ENCODE measurements around the gene PEF1. TPM values are rescaled to one million over a fixed set of nuclear protein-coding genes. Genes with fewer than 3 reads are reported as not detected.

PEF1 gene, protein sequence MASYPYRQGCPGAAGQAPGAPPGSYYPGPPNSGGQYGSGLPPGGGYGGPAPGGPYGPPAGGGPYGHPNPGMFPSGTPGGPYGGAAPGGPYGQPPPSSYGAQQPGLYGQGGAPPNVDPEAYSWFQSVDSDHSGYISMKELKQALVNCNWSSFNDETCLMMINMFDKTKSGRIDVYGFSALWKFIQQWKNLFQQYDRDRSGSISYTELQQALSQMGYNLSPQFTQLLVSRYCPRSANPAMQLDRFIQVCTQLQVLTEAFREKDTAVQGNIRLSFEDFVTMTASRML
- 10 to 100 TPM; 63.2 to 64.7 TPM for total RNA-seq

DNA sequence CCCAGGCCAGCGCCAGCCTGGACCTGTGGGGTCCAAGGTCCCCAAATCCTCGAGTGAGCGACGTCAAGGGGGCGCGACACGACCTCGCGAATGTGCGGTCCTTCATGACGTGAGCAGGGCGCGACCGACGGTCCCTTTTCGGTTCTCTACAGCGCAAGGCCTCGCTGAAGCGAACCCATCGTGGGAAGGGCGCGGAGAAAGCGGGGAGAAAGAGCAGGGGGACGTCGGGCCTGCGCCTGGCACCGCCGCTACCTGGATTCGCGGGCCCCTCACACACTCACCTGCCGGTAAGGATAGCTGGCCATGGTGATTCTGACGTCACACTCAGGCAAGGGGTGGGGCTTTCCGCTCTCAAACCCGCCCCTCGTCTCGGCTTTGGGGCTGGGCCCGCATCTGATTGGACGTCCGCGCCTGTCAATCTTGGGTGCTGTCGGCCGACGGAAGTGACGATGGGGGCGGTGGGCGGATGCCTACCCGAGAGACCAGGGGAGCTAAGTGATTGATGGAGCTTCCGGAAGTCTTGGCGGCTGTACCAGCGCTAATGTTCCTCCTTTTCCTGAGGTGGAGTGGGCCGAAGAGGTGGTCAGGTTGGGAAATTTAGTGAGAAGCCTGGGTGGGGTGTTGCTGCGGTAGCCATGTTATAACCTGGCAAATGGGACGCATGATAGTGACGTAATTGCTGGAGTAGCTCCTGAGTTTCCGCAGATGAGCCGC lies at the start of gene PEF1:
PEF1 (minus strand) TSS at position 317 of the 714 bp plus-strand sequence; CDS start at position 305, 12 bp downstream.
- ChIA-PET CTCF (interaction anchor here (0.7 to 1.4 kb wide), 7 partner anchors 8 to 144 kb away, joined by 3 to 5 read pairs (median 3); partner anchors contain the start of gene HCRTR1), POLR2A (interaction anchor here (0.6 to 1.9 kb wide), 3 partner anchors 60 to 412 kb away, joined by 3 to 6 read pairs (median 3); no protein-coding TSS in a partner anchor)

DNA sequence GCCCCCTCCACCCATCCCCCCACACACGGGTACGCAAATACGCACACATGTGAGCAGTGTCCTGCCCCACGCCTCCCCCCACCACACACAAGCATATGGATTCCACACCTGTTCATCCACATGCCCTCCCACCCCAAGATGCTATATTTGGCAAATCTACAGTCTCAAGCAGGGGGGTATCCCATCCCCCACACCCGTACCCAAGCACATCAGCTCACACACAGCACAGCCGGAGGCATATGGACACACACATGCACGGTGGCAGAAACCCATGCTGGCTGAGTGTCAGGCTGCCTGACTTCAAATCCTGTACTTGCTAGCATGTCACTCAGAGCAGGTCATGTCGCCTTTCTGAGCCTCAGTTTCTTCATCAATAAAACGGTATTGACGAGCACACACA lies 48.6 kb upstream of the PEF1 start:
- ChIA-PET POLR2A (no interaction called here), CTCF (no interaction called here)

DNA sequence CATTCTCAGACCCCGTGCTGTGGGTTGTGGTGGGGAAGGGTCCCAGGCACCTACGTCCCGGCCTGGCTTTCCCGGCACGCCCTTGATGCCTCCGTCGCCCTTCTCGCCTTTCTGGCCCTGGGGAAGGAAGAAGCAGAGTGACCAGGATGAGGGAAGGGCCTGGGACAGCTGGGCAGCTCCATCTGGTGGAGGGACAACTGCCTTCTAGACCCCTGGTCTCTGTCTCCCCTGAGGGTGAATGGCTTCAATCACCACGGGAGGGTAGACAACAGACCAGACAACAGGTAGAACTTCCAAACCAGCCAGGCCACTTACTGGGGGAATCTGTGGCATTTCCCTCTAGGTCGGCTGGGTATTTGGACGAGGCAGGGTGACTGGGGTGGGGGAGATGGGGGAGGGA lies 47.3 kb upstream of the PEF1 start:
- POLR2A ChIA-PET, result no interaction called here
- CTCF ChIA-PET, result no interaction called here

DNA sequence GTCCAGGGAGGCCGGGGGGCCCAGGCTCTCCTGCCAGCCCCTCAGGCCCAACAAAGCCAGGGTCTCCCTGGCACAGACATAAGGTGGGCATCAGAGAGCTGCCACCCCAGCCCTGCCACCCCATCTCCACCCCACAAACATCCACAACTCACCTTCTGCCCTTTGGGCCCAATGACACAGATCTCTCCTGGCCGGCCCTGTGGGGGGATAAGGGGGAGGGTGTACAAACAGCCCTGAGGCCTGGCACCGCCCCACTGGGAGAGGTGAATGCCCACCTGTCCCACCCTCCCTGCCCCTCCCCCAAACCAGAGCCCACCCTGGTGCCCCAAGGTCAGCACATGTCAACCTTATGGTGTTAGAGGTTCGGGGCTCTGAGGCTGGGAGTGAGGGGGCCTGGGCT lies 46.8 kb upstream of the PEF1 start:
- CTCF ChIA-PET, result no interaction called here

DNA sequence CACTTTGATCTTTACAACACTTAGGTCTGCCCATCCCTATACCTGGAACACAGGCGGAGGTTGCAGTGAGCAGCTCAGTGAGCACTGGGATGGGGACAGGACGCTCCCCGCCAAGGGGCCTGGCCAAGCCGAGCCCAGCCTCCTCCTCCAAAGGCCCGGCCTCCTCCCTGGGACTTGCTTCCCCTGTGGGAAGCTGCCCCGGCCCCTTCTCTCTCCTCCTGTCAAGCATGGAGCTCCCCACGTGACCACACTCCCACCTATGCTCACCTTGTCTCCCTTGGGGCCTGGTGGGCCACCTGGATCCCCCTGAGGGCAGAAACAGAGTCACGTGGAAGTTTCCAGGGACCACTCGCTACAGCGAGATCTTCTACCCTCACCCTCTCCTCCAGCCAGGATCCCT lies 46.2 kb upstream of the PEF1 start:
- POLR2A ChIA-PET, result no interaction called here

More for the DNA sequence above, 46.8 kb upstream of the PEF1 start:
- POLR2A ChIA-PET, result no interaction called here

DNA sequence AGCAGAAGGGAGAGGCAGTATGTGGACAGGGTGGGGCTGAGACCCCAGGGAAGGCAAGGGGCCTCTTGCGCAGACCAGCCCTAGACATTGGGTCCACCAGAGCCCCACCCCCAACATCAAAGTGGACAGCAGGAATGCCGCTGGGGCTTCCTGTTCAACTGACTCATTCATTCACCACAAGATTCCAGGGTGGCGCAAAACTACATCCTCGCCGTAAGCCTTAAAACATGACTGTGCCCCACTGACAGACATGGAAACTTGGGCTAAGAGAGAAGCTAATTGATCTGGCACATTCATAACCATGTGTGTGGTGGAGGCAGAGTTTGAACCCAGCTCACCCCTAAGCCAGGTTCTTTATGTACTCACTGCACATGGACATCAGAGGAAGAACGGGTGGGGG lies 45.2 kb upstream of the PEF1 start:
- POLR2A ChIA-PET, result no interaction called here

More for the DNA sequence above, 46.2 kb upstream of the PEF1 start:
- CTCF ChIA-PET, result no interaction called here

DNA sequence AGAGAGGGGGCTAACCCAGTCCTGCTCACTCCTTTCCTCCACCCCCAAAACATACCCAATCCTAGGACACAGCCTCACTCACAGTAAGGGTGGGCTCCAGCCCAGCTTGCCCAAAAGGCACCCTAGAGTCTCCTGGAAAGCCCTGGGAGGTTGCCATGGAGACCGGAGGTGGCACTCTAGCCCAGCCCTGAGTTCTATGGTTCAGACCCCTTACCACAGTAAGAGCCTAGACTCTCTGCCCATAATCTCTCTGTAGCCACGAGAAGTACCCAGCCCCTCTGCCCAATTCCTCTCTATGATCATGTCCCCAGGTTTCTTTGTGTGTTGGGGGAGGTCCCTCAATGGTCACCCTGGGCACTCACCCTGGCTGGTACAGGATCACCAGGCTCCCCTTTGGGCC lies 44.7 kb upstream of the PEF1 start:
- ChIA-PET POLR2A (no interaction called here), CTCF (no interaction called here)

More for the DNA sequence above, 45.2 kb upstream of the PEF1 start:
- CTCF ChIA-PET, result no interaction called here

DNA sequence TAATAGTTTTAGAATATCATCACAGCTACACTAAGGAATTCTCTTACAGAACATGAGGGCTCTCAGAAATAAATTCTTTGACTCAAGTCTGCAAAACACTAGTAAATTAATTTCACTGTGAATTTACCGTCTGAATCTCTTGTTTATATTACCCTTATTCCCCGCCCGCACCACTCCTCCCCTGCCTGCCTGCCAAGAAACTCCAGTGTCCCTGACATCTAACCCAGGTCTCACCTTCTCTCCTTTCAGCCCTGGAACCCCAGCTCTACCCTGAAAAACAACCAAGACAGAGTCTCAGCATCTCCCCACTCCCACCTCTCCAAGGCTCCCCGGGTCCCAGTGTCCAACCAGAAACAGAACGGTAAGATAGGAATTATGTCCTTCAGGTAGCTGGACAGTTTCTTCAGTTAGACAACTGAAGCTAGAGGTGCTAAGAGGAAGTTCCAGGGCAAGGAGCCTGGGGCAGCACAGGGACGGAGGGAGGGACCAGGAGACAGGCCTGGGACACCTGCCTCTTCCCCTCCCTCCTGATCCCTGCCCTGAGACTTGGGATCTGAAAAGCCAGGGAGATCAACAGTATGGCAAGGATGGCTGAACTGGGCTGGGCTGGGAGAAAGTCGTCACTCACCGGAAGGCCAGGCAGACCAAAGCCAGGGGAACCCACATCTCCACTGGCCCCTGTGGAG lies 43.7 kb upstream of the PEF1 start:
- ChIA-PET POLR2A (no interaction called here), CTCF (no interaction called here)

DNA sequence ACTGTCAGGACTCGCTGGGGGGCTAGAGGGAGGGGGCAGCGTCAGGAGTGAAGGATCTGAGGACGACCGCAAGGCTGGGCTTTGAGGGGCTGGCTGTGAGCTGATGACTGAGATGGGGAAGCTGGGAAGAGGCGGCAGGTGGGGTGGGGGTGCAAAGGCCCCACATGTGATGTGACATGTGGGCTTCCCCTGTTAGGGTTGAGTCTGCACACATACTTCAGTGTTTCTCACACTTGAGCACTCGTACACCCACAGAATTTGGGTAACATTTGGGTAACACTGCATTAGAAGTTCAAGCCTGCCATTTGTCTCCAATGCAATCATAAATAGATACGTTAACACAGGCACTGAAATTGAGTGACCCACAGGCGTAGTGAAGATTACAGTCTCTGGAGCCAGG lies 42.9 kb upstream of the PEF1 start:
- POLR2A ChIA-PET, result no interaction called here
- CTCF ChIA-PET, result no interaction called here

DNA sequence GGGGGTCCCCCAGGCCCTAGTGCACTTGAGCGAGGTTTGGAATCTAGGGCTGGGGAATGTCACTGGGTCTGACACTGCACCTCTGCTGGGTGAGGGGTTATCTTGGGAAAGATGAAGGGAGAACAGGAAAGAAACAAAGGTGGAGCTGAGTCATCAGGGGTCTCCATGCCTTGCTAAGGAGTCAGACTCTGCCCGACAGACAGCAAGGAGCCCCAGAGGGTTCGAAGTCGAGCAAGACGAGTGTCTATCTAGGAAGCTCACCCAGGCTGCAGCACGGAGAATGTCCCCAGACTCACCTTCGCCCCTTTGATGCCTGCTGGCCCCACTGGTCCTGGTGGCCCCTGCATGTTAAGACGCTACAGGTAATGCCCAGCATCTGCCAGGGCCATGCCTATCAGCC lies 41.1 kb upstream of the PEF1 start:
- CTCF ChIA-PET, result no interaction called here
- POLR2A ChIA-PET, result no interaction called here

DNA sequence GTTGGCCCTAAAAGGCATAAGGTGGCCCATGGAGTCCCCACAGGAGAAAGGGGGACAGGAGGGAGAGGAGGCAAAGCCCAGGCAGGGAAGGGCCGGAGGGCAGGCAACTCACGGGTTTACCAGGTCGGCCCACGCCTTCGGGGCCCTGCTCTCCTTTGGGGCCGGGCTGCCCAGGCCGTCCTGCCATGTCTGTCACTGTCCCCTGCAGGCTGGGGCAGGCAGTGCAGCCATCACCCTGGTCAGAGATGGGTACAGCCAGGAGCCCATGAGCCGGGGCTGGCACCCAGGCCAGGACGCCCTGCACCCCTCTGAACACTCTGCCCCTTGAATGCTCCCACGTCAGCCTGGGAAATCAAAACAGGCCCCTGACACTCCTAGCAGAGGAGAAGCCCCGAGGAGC lies 39.3 kb upstream of the PEF1 start:
- CTCF ChIA-PET, result no interaction called here
- POLR2A ChIA-PET, result no interaction called here

DNA sequence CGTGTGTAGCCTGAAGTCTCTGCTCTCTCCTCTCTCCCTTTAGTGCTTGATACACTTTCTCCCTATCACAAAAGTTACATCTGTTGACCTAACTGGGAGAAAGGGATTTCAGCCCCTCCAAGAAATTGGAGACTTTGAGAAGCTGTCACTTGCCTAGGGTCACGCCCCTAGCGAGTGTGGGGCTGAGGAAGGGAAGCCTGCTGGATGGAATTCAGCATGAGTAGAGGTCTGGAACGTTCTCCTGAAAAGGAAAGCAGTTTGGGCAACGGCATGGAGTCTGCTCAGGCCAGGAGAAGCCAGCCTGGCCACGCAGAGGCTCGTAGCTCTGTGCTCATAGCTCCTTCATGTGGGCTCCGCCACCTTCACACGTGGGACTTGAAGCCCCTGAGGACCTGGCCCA lies 36.7 kb upstream of the PEF1 start:
- POLR2A ChIA-PET, result no interaction called here
- CTCF ChIA-PET, result no interaction called here

DNA sequence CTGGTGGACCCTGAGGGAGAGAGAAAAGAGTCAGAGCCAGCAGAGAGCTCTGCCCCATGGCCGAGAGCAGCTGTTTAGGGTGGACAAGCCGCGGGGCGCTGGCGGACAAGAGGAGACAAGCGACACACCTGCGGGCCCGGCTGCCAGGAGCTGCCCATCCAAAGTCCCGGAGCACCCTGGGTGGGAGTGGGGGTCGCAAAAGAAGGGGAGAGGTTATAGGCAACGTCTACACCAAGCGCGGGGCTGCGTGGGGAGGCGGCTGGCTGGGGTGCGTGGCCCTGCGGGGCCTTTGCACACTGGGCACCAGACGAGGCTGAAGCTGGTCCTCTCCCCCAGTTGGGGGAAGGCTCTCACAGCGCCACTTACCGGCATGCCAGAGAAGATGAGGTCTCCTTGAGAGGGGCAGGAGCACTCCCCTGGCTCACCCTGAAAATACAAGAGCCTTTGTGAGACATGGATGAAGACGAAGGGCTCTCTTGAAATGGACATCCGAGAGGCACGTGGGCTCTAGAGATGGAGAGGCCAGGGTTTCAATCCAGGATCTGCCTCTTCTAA lies 35.1 kb upstream of the PEF1 start:
- ChIA-PET POLR2A (no interaction called here), CTCF (interaction anchor here (0.6 kb wide), 1 partner anchor 385 kb away, joined by 3 read pairs; no protein-coding TSS in a partner anchor)

DNA sequence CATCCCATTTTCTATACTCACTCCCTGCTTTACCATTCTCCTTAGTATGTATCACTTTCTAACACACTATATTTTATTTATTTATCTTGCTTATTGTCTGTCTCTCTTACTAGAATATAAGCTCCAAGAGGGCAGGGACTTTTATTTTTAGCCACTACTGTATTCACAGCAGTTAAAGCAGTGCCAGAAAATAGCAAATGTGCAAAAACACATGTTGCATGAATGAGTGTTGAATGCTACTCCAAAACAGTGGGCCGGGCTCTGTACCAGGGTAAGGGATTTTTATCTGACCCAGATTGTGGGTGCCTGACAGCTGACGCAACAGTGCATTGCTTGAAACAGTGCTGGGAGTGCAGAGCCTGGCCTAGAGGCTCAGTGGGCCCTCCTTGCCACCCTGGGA lies 34.4 kb upstream of the PEF1 start:
- CTCF ChIA-PET, result no interaction called here
- POLR2A ChIA-PET, result no interaction called here

DNA sequence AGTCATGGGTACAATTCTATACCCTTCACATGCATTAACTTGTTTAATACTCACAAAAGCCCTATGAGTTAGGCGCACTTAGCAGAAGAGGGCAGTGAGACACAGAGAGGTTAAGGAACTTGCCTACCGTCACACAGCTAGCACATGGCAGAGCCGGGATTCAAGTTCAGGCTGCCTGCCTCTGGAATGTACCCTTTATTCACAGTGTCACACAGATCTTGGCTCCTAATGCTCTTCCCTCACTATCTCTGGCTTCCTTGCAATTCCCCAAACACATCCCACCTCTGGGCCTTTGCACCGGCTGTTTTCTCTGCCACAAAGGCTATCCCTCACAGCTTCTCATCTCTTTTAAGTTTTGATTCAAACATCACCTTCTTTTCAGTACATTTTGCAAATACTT lies 34.0 kb upstream of the PEF1 start:
- CTCF ChIA-PET, result interaction anchor here (1.0 kb wide), 1 partner anchor 14 kb away, joined by 3 read pairs; no protein-coding TSS in a partner anchor
- POLR2A ChIA-PET, result no interaction called here

DNA sequence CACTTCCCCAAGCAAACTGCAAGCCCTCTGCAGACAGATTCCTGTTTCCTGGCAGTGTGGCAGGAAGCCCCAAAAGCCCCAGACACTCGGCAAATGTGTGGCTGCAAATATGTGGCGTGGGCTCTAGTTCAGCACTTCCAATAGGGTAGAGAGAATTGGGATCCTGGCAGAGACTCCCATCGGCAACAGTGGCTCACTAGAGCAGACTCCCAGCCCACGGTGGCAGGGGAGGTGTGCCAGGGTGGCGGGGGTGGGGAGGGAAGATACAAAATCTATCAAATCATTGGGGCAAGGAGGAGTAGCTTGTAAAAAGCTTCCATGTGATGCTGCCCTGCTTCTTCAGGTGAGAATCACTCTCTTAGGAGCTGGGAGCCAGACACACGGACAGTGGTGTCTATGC lies 33.3 kb upstream of the PEF1 start:
- CTCF ChIA-PET, result interaction anchor here (0.9 to 1.0 kb wide), 2 partner anchors 13 to 129 kb away, joined by 3 read pairs; no protein-coding TSS in a partner anchor
- POLR2A ChIA-PET, result no interaction called here

DNA sequence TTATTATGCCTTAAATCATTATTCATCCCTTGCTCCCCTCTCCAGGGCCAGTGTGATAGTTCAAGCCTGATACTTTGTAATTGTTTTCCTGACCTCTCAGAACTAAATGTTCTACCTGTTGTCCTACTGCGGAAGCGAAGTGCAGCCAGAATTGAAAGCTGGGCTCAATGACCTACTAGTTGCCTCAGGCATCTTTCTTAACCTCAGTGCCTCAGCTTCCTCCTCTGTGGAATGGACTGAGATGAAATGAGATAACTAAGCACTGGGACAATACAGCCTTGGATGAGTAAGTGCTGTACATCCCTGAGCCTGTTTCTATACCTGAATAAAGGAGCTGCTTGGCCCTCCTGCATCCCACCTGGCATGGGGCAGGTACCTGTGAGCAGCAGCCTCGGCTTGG lies 32.7 kb upstream of the PEF1 start:
- CTCF ChIA-PET, result interaction anchor here (0.9 kb wide), 1 partner anchor 129 kb away, joined by 3 read pairs; no protein-coding TSS in a partner anchor
- POLR2A ChIA-PET, result no interaction called here

DNA sequence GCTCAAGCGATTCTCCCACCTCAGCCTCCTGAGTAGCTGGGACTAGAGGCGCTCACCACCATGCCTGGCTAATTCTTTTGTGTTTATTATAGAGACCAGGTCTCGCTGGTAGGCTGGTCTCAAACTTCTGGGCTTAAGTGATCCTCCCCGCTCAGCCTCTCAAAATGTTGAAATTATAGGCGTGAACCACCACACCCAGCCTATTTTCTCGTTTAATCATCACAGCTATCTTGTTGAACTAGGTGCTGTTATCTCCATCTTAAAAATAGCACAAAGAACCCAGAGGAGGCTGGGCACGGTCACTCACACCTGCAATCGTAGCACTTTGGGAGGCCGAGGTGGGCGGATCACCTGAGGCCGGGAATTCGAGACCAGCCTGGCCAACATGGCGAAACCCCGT lies 31.1 kb upstream of the PEF1 start:
- CTCF ChIA-PET, result no interaction called here
- POLR2A ChIA-PET, result no interaction called here

DNA sequence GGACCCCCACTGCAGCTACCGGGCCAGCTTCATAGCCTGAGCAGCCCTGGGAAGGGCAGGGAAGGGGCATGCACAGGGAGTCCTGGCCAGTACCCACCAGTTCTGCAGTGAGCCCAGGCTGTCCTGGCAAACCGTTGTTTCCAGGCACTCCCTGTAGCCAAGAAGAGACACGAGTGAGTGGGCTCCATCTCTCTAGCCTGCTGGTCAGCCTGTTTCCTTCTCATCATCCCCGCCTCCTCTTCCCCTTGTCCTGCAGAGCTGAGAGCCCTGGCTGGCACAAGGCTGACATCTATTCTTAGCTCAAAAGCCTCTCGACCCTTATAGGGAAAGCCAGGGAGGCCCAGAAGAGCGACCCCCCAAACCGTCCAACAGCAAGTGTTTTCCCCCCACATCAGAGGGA lies 30.5 kb upstream of the PEF1 start:
- CTCF ChIA-PET, result no interaction called here
- POLR2A ChIA-PET, result no interaction called here

DNA sequence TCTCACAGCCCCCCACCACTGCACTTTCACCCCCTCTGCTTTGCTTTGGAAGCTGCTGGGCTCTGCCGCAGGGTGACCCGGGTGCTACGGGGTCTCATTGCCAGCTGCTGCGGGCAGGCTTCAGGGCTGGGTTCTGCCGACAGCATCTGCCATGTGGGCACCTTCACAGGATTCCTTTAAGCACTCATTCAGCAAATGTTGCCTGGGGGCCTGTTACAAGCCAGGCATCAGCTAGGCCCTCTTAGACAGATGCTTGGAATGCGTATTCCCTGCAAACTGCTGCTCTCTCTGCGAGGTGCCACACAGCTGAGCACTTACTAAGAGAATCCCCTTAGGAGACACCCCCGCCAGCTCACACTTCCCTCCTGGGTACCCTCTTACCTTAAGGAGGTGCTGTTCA lies 29.9 kb upstream of the PEF1 start:
- CTCF ChIA-PET, result no interaction called here
- POLR2A ChIA-PET, result no interaction called here

DNA sequence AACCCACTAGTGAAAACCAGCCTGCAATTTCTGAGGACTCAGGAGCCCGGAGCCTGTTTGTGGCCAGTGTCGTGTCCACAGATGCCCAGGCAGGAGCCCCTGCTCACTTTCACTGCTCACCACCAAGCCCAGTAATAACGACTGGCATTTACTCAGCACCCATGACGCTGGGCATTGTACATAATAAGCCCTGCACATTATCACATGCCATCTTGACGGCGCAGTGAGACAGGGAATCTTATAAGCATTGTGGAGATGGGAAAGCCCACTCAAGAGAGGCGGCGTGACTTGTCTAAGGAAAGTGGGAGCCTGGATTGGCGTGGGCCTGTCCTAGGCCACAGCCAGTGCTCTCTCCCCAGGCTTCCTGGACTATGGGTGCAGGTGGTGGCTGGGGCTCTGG lies 28.8 kb upstream of the PEF1 start:
- POLR2A ChIA-PET, result no interaction called here
- CTCF ChIA-PET, result interaction anchor here (1.2 kb wide), 1 partner anchor 9 kb away, joined by 3 read pairs; no protein-coding TSS in a partner anchor
